Measurements from ENCODE around the gene TUBB4B.

DNA sequence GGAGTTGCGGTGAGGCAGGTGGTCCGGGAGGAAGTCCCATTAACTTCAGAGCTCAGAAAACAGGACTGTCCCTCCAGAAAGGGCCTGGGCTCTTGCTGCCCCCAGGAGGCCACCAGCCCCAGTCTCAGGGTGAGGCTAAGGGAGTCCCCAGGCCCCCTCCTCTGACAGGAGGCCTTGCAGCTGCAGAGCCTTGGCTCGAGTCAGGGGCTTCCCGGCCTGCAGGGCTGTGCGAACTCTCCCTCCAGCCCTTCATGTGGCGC lies 6.8 kb downstream of the TUBB4B start:
- TF ChIP-seq, protein P1, sequence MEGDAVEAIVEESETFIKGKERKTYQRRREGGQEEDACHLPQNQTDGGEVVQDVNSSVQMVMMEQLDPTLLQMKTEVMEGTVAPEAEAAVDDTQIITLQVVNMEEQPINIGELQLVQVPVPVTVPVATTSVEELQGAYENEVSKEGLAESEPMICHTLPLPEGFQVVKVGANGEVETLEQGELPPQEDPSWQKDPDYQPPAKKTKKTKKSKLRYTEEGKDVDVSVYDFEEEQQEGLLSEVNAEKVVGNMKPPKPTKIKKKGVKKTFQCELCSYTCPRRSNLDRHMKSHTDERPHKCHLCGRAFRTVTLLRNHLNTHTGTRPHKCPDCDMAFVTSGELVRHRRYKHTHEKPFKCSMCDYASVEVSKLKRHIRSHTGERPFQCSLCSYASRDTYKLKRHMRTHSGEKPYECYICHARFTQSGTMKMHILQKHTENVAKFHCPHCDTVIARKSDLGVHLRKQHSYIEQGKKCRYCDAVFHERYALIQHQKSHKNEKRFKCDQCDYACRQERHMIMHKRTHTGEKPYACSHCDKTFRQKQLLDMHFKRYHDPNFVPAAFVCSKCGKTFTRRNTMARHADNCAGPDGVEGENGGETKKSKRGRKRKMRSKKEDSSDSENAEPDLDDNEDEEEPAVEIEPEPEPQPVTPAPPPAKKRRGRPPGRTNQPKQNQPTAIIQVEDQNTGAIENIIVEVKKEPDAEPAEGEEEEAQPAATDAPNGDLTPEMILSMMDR (conservative IDR thresholded peaks at IDR 0.05 in 1 of 2, IDR thresholded peaks at IDR 0.05 in 1 of 2; ENCODE audit: extremely low read depth in 1 of 2, insufficient read depth in 1 of 2, low read depth in 1 of 2, low read length in 2 of 2), result no peak
- TF ChIP-seq EZH2 (IDR thresholded peaks at IDR 0.05; ENCODE audit: borderline replicate concordance, low read length), result no peak
